Esophagus squamous epithelium (tissue), 4 donors: Measurements from ENCODE around the gene TENT4B.

Experiments used
- CTCF ChIP-seq, 6 experiments: fragments of 450-650 bp in 4 of 6; fragments of 200-600 bp in 2 of 6; sonication (generic) in 2 of 6; IDR thresholded peaks; one replicate each; pipeline ENCODE4 v1.5.1; 2016 to 2019; ENCODE audit warnings: antibody characterized with exemption in 6 of 6, mild to moderate bottlenecking in 4 of 6, moderate library complexity in 4 of 6
- POLR2A ChIP-seq, 4 donors: fragments of 450-650 bp; IDR thresholded peaks; one replicate each; pipeline ENCODE4 v1.6.1; 2017; ENCODE audit warnings: antibody characterized with exemption in 4 of 4, mild to moderate bottlenecking in 4 of 4, moderate library complexity in 3 of 4

GRCh38 chr16:50227665-50228064, 74.6 kb downstream of the TENT4B start:
- TF ChIP-seq POLR2A (IDR thresholded peaks at IDR 0.05) (no peak), CTCF (IDR thresholded peaks at IDR 0.05) (no peak)
